22Rv1 (cell line): Measurements from ENCODE around the gene TAP1.
"Not testable (repeated sequence)": the region's sequence is repeated elsewhere in the genome, so short reads cannot be mapped to it uniquely, and the experiment has no call there.

Source experiments
- ZFX ChIP-seq: fragments of 450-650 bp; IDR thresholded peaks from 2 replicates; pipeline ENCODE4 v1.6.1; 2017; ENCODE audit warnings: antibody characterized with exemption, borderline replicate concordance
- TF ChIP-seq, protein P1 (sequence below): fragments of 450-650 bp; IDR thresholded peaks from 2 replicates; pipeline ENCODE4 v1.5.1; 2017; ENCODE audit warnings: mild to moderate bottlenecking

DNA sequence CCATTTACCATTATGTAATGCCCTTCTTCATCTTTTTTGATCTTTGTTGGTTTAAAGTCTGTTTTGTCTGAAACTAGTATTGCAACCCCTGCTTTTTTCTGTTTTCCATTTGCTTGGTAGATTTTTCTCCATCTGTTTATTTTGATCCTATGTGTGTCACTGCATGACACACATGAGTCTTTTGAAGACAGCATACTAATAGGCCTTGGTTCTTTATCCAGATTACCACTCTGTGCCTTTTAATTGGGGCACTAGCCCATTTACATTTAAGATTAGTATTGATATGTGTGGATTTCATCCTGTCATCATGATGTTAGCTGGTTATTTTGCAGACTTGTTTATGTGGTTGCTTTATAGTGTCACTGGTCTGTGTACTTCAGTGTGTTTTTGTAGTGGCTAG, 48.1 kb downstream of the TAP1 start:
- TF ChIP-seq, protein P1, sequence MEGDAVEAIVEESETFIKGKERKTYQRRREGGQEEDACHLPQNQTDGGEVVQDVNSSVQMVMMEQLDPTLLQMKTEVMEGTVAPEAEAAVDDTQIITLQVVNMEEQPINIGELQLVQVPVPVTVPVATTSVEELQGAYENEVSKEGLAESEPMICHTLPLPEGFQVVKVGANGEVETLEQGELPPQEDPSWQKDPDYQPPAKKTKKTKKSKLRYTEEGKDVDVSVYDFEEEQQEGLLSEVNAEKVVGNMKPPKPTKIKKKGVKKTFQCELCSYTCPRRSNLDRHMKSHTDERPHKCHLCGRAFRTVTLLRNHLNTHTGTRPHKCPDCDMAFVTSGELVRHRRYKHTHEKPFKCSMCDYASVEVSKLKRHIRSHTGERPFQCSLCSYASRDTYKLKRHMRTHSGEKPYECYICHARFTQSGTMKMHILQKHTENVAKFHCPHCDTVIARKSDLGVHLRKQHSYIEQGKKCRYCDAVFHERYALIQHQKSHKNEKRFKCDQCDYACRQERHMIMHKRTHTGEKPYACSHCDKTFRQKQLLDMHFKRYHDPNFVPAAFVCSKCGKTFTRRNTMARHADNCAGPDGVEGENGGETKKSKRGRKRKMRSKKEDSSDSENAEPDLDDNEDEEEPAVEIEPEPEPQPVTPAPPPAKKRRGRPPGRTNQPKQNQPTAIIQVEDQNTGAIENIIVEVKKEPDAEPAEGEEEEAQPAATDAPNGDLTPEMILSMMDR = not testable (repeated sequence)
- TF ChIP-seq ZFX = not testable (repeated sequence)
